Breast epithelium (tissue), 4 donors: ENCODE measurements around the gene EML1. TPM values are rescaled to one million over a fixed set of nuclear protein-coding genes. Genes with fewer than 3 reads are reported as not detected.

ENCODE experiments used
- DNase-seq, 2 donors: peaks; one replicate each; pipeline ENCODE4 v3.0.0-alpha.2; 2019; ENCODE audit warnings: low spot score in 2 of 2
- H3K27ac ChIP-seq, 2 donors: fragments of 200-600 bp; sonication (generic) in 1 of 2; one replicate each; pipeline ENCODE4 v1.5.1; 2016 to 2019; ENCODE audit warnings: mild to moderate bottlenecking in 1 of 2
- H3K27me3 ChIP-seq, 2 donors: fragments of 200-600 bp; sonication (generic) in 1 of 2; one replicate each; pipeline versions ENCODE4 v1.5.1 to v1.6.0; 2017 to 2019; ENCODE audit warnings: control low read depth in 1 of 2, mild to moderate bottlenecking in 1 of 2
- H3K36me3 ChIP-seq: fragments of 200-600 bp; one replicate; pipeline ENCODE4 v1.5.1; 2019
- H3K4me1 ChIP-seq, 2 donors: fragments of 200-600 bp; sonication (generic); one replicate each; pipeline ENCODE4 v1.5.1; 2016 to 2019; ENCODE audit warnings: control low read depth in 1 of 2
- H3K4me3 ChIP-seq, 3 donors: fragments of 200-600 bp; sonication (generic); 1 replicate in 2 of 3; 2 replicates in 1 of 3; pipeline ENCODE4 v1.5.1; 2016 to 2019; ENCODE audit warnings: mild to moderate bottlenecking in 3 of 3, moderate library complexity in 2 of 3
- H3K9me3 ChIP-seq, 2 donors: fragments of 200-600 bp; sonication (generic) in 1 of 2; one replicate each; pipeline ENCODE4 v1.5.1; 2016 to 2019; ENCODE audit warnings: control low read depth in 1 of 2
- CTCF ChIP-seq, 3 donors: fragments of 450-650 bp; IDR thresholded peaks; one replicate each; pipeline ENCODE4 v1.5.1; 2016 to 2017; ENCODE audit warnings: antibody characterized with exemption in 3 of 3, mild to moderate bottlenecking in 3 of 3, moderate library complexity in 3 of 3
- POLR2A ChIP-seq: fragments of 450-650 bp; IDR thresholded peaks from one replicate; pipeline ENCODE4 v1.6.1; 2016; ENCODE audit warnings: antibody characterized with exemption, mild to moderate bottlenecking, moderate library complexity
- POLR2AphosphoS5 ChIP-seq, 3 donors: sonication (generic); formaldehyde crosslinking; IDR thresholded peaks; one replicate each; pipeline ENCODE4 v1.6.1; 2017; ENCODE audit warnings: antibody characterized with exemption in 3 of 3
- intact Hi-C: fragments of 100-400 bp; cut with DNase I; formaldehyde crosslinking; loops from one replicate; pipeline ENCODE4 v1.15.1; 2023; ENCODE audit warnings: low total_unique reads
- total RNA-seq, 3 donors: library from RNA; depleted of rRNA; stranded (reverse); fragments of >200 nt; gene quantifications; one replicate each; pipeline ENCODE4 v1.1.0, GENCODE V29; 2016

EML1 gene
- total RNA-seq, 3 donors from 2014 or later: 11.3 to 26.1 (median 25.9) TPM

- H3K4me3 ChIP-seq: no peak overlapping the region
- no peak for TF ChIP-seq POLR2AphosphoS5 (IDR thresholded peaks at IDR 0.05)
- no peak for TF ChIP-seq CTCF (IDR thresholded peaks at IDR 0.05)
- TF ChIP-seq POLR2A: no peak
- no peak for DNase-seq
- no peaks in the 10 kb centered on the region for H3K4me1 ChIP-seq
- peaks cover 0 to 17% of the 10 kb centered on the region in 2 donors for H3K9me3 ChIP-seq
- no peaks in the 10 kb centered on the region for H3K36me3 ChIP-seq
- intact Hi-C loops: no loop called here
- H3K27ac ChIP-seq: no peak overlapping the region
- no peaks in the 10 kb centered on the region for H3K27me3 ChIP-seq
These were observed 12.1 kb upstream of the EML1 start for GRCh38 chr14:99781091-99781490.

- intact Hi-C loops: no loop called here
- no peaks in the 10 kb centered on the region for H3K27me3 ChIP-seq
- no peak for DNase-seq
These were observed 11.2 kb upstream of the EML1 start for GRCh38 chr14:99781853-99782610.

GRCh38 chr14:99784508-99784907 is 8.7 kb upstream of the EML1 start:
- no peaks in the 10 kb centered on the region for H3K27me3 ChIP-seq
- no peaks in the 10 kb centered on the region for H3K4me1 ChIP-seq
- no peak overlapping the region for H3K4me3 ChIP-seq
- H3K27ac ChIP-seq: no peak overlapping the region
- no peak for TF ChIP-seq POLR2A
- TF ChIP-seq POLR2AphosphoS5 (IDR thresholded peaks at IDR 0.05): no peak
- no peak for TF ChIP-seq CTCF (IDR thresholded peaks at IDR 0.05)
- intact Hi-C loops: no loop called here
- H3K36me3 ChIP-seq: no peaks in the 10 kb centered on the region
- H3K9me3 ChIP-seq: peaks cover 0 to 7% of the 10 kb centered on the region in 2 donors
- no peak for DNase-seq

More at GRCh38 chr14:99781853-99782610, 11.2 kb upstream of the EML1 start:
- Histone ChIP-seq H3K9me3 (peaks cover 0 to 17% of the 10 kb centered on the region in 2 donors), H3K27ac (no peak overlapping the region), H3K4me1 (no peaks in the 10 kb centered on the region), H3K4me3 (no peak overlapping the region), H3K36me3 (no peaks in the 10 kb centered on the region)
- TF ChIP-seq POLR2A (no peak), POLR2AphosphoS5 (IDR thresholded peaks at IDR 0.05) (no peak), CTCF (IDR thresholded peaks at IDR 0.05) (no peak)

- no peaks in the 10 kb centered on the region for H3K9me3 ChIP-seq
- no peaks in the 10 kb centered on the region for H3K36me3 ChIP-seq
- DNase-seq: no peak
- TF ChIP-seq CTCF (IDR thresholded peaks at IDR 0.05): no peak
- TF ChIP-seq POLR2AphosphoS5 (IDR thresholded peaks at IDR 0.05): no peak
- TF ChIP-seq POLR2A: no peak
- H3K4me3 ChIP-seq: no peak overlapping the region
- H3K27ac ChIP-seq: no peak overlapping the region
- H3K27me3 ChIP-seq: no peaks in the 10 kb centered on the region
- intact Hi-C loops: no loop called here
- H3K4me1 ChIP-seq: no peaks in the 10 kb centered on the region
These were observed 7.8 kb upstream of the EML1 start for GRCh38 chr14:99785426-99785825.

- Histone ChIP-seq H3K27me3 (no peaks in the 10 kb centered on the region), H3K4me1 (no peaks in the 10 kb centered on the region), H3K4me3 (no peak overlapping the region), H3K27ac (no peak overlapping the region), H3K9me3 (no peaks in the 10 kb centered on the region), H3K36me3 (no peaks in the 10 kb centered on the region)
- no peak for TF ChIP-seq CTCF (IDR thresholded peaks at IDR 0.05)
- TF ChIP-seq POLR2A: no peak
- no peak for TF ChIP-seq POLR2AphosphoS5 (IDR thresholded peaks at IDR 0.05)
- intact Hi-C loops: no loop called here
- DNase-seq: no peak
These were observed 6.7 kb upstream of the EML1 start for GRCh38 chr14:99786511-99786989.
